Body of pancreas (tissue), 4 donors: ENCODE measurements around the gene PRDX2. TPM values are rescaled to one million over a fixed set of nuclear protein-coding genes. Genes with fewer than 3 reads are reported as not detected.
A peak's percentile ranks its signal among the peaks of the same experiment; 100 is the strongest.

Experiments
- ATAC-seq: fragments of 150-250 bp; one replicate; pipeline ENCODE4 v1.9.1; 2016
- DNase-seq, 4 donors: peaks; one replicate each; pipeline ENCODE4 v3.0.0-alpha.2; 2019
- H3K27ac ChIP-seq, 4 donors: fragments of 200-600 bp; sonication (generic); 1 replicate in 3 of 4; 2 replicates in 1 of 4; pipeline versions ENCODE4 v1.5.1 to v1.6.1; 2016 to 2019; ENCODE audit warnings: mild to moderate bottlenecking in 1 of 4, mixed read lengths in 1 of 4, moderate library complexity in 1 of 4
- H3K27me3 ChIP-seq, 2 donors: fragments of 200-600 bp; sonication (generic); one replicate each; pipeline ENCODE4 v1.6.0; 2016; ENCODE audit warnings: mild to moderate bottlenecking in 1 of 2
- H3K36me3 ChIP-seq, 2 donors: fragments of 200-600 bp; sonication (generic); replicated peaks in 1 of 2; 2 replicates each; pipeline ENCODE4 v1.5.1; 2016; ENCODE audit warnings: low read depth in 2 of 2; ENCODE audit not compliant: insufficient read depth in 1 of 2
- H3K4me1 ChIP-seq: fragments of 200-600 bp; sonication (generic); one replicate; pipeline ENCODE4 v1.6.0; 2016
- H3K4me3 ChIP-seq, 2 donors: fragments of 200-600 bp; sonication (generic); 1 replicate in 1 of 2; 2 replicates in 1 of 2; pipeline ENCODE4 v1.5.1; 2016 to 2019
- H3K9me3 ChIP-seq, 3 donors: fragments of 200-600 bp; sonication (generic); 1 replicate in 2 of 3; 2 replicates in 1 of 3; pipeline ENCODE4 v1.5.1; 2016
- CTCF ChIP-seq, 7 experiments: fragments of 450-650 bp in 4 of 7; fragments of 200-600 bp in 3 of 7; sonication (generic) in 3 of 7; IDR thresholded peaks; one replicate each; pipeline ENCODE4 v1.5.1; 2016 to 2019; ENCODE audit warnings: antibody characterized with exemption in 7 of 7
- POLR2A ChIP-seq, 3 donors: fragments of 450-650 bp; IDR thresholded peaks; one replicate each; pipeline ENCODE4 v1.6.1; 2016; ENCODE audit warnings: antibody characterized with exemption in 3 of 3, mild to moderate bottlenecking in 2 of 3
- WGBS, 2 donors: methylation state at CpG; one replicate each; pipeline ENCODE4 v1.1.5; 2017; 5-methylcytosine and 5-hydroxymethylcytosine counted together
- intact Hi-C: fragments of 100-400 bp; cut with DNase I; formaldehyde crosslinking; loops from one replicate; pipeline ENCODE4 v1.15.1; 2023
- total RNA-seq, 2 donors: library from RNA; depleted of rRNA; stranded (reverse); fragments of >200 nt; gene quantifications; one replicate each; pipeline ENCODE4 v1.1.0, GENCODE V29; 2016

Gene PRDX2
- total RNA-seq, 2 donors from 2014 or later, result 105 to 146 TPM

- Histone ChIP-seq H3K27ac (no peak overlapping the region), H3K27me3 (peaks cover 0 to 32% of the 10 kb centered on the region in 2 donors), H3K4me1 (peaks cover 33% of the 10 kb centered on the region), H3K4me3 (no peak overlapping the region), H3K36me3 (no peaks in the 10 kb centered on the region), H3K9me3 (no peaks in the 10 kb centered on the region)
- no peak for TF ChIP-seq CTCF (IDR thresholded peaks at IDR 0.05)
- intact Hi-C loops, result no loop called here
- peak in 3 of 4 donors; percentile 22 to 51 (median 31) for DNase-seq
- whole genome bisulfite sequencing, 2 donors, result 5 to 7% methylated on average over 24 to 39 of the region's 39 CpGs
- no peak for ATAC-seq
Observed at GRCh38 chr19:12834976-12835757, 33.6 kb upstream of the PRDX2 start.

GRCh38 chr19:12834566-12834943 lies 33.0 kb upstream of the PRDX2 start, which contains the start of gene RTBDN:
RTBDN (minus strand) TSS chr19:12834579; CDS start chr19:12829979, 4,600 bp downstream.
- H3K27me3 ChIP-seq, result peaks cover 0 to 32% of the 10 kb centered on the region in 2 donors

GRCh38 chr19:12833738-12834565 lies 32.4 kb upstream of the PRDX2 start:
- Histone ChIP-seq H3K4me3 (no peak overlapping the region), H3K27ac (no peak overlapping the region), H3K4me1 (peaks cover 33% of the 10 kb centered on the region), H3K27me3 (peaks cover 0 to 32% of the 10 kb centered on the region in 2 donors), H3K9me3 (no peaks in the 10 kb centered on the region), H3K36me3 (no peaks in the 10 kb centered on the region)
- TF ChIP-seq POLR2A (IDR thresholded peaks at IDR 0.05), result no peak
- TF ChIP-seq CTCF (IDR thresholded peaks at IDR 0.05), result no peak
- DNase-seq, result peak in 3 of 4 donors; percentile 21 to 45 (median 31)
- intact Hi-C loops, result no loop called here
- no peak for ATAC-seq
- WGBS, 2 donors, result 0 to 2% methylated on average over 8 to 78 of the region's 87 CpGs

More at GRCh38 chr19:12834566-12834943, 33.0 kb upstream of the PRDX2 start, which contains the start of gene RTBDN:
- Histone ChIP-seq H3K4me1 (peaks cover 33% of the 10 kb centered on the region), H3K27ac (no peak within 1 kb of the TSS), H3K36me3 (no peaks in the 10 kb centered on the region), H3K4me3 (no peak within 1 kb of the TSS), H3K9me3 (no peaks in the 10 kb centered on the region)
- 6% methylated on average over 7 to 20 of the region's 20 CpGs for WGBS, 2 donors
- TF ChIP-seq POLR2A (IDR thresholded peaks at IDR 0.05), result no peak
- no peak for TF ChIP-seq CTCF (IDR thresholded peaks at IDR 0.05)
- no peak for ATAC-seq
- no peak for DNase-seq
- intact Hi-C loops, result no loop called here

GRCh38 chr19:12833418-12833737 lies 31.8 kb upstream of the PRDX2 start:
- TF ChIP-seq CTCF (IDR thresholded peaks at IDR 0.05) (no peak), POLR2A (IDR thresholded peaks at IDR 0.05) (no peak)
- Histone ChIP-seq H3K27ac (no peak overlapping the region), H3K9me3 (no peaks in the 10 kb centered on the region), H3K36me3 (no peaks in the 10 kb centered on the region), H3K4me1 (peaks cover 30% of the 10 kb centered on the region), H3K4me3 (no peak overlapping the region), H3K27me3 (peaks cover 0 to 32% of the 10 kb centered on the region in 2 donors)
- WGBS, 2 donors, result 0 to 7% methylated on average over 1 to 3 of the region's 5 CpGs
- no peak for ATAC-seq
- intact Hi-C loops, result no loop called here
- DNase-seq, result no peak
